K562 (cell line): ENCODE results near the gene C16orf89.
A peak's percentile ranks its signal among the peaks of the same experiment; 100 is the strongest.

ENCODE experiments used
- CBX3 ChIP-seq, 2 experiments: IDR thresholded peaks; 1 replicate in 1 of 2; 2 replicates in 1 of 2; pipeline ENCODE4 v1.6.1; 2012; ENCODE audit warnings: inconsistent platforms in 2 of 2, low read length in 2 of 2, borderline replicate concordance in 1 of 2, control low read depth in 1 of 2
- CHD4 ChIP-seq: fragments of 200-600 bp; sonication (generic); IDR thresholded peaks from 3 replicates; pipeline ENCODE4 v1.6.1; 2012; ENCODE audit warnings: low read depth, mild to moderate bottlenecking, mixed read lengths, low read length, inconsistent platforms; ENCODE audit not compliant: insufficient read depth, insufficient replicate concordance, poor library complexity, severe bottlenecking
- CSDE1 ChIP-seq, 2 experiments: fragments of 450-650 bp; IDR thresholded peaks; 2 replicates each; pipeline ENCODE4 v1.6.1; 2016; ENCODE audit warnings: mild to moderate bottlenecking in 1 of 2
- CTCF ChIP-seq, 3 experiments: IDR thresholded peaks in 2 of 3; conservative IDR thresholded peaks in 1 of 3; 2 replicates each; pipeline ENCODE4 v1.5.1; 2011 to 2012; ENCODE audit warnings: low read length in 3 of 3, mild to moderate bottlenecking in 3 of 3, control low read depth in 2 of 3, improper control_type of control experiment in 1 of 3, inconsistent platforms in 1 of 3, low read depth in 1 of 3, mixed read lengths in 1 of 3, moderate library complexity in 1 of 3; ENCODE audit not compliant: insufficient read depth in 2 of 3
- EGR1 ChIP-seq: fragments of 450-650 bp; conservative IDR thresholded peaks from 2 replicates; pipeline ENCODE4 v1.6.1; 2017; ENCODE audit warnings: mild to moderate bottlenecking
- JUNB ChIP-seq: fragments of 450-650 bp; formaldehyde crosslinking; conservative IDR thresholded peaks from 2 replicates; pipeline ENCODE4 v1.4.0; 2020; ENCODE audit warnings: mild to moderate bottlenecking
- POLR2A ChIP-seq: fragments of 450-650 bp; conservative IDR thresholded peaks from 2 replicates; pipeline ENCODE4 v1.6.1; 2016
- PTBP1 ChIP-seq: fragments of 200-400 bp; formaldehyde crosslinking; IDR thresholded peaks from 2 replicates; pipeline ENCODE4 v1.6.1; 2017; ENCODE audit warnings: low read depth, low read length
- RAD21 ChIP-seq, 2 experiments: fragments of 250-450 bp in 1 of 2; fragments of 450-650 bp in 1 of 2; sonication (Bioruptor Pico) in 1 of 2; formaldehyde crosslinking in 1 of 2; IDR thresholded peaks in 1 of 2; conservative IDR thresholded peaks in 1 of 2; 2 replicates each; pipeline versions ENCODE4 v1.4.0 to v1.8.0; 2020 to 2022; ENCODE audit warnings: mild to moderate bottlenecking in 2 of 2, moderate library complexity in 1 of 2
- RNF219 ChIP-seq: fragments of 250-450 bp; sonication (Bioruptor Pico); IDR thresholded peaks from 2 replicates; pipeline ENCODE4 v1.5.0; 2022; ENCODE audit warnings: mild to moderate bottlenecking
- SMAD1 ChIP-seq: fragments of 150-350 bp; IDR thresholded peaks from 2 replicates; pipeline ENCODE4 v1.6.1; 2014; ENCODE audit warnings: low read length, low read depth; ENCODE audit not compliant: partially characterized antibody
- ZNF121 ChIP-seq: sonication (generic); formaldehyde crosslinking; conservative IDR thresholded peaks from 2 replicates; pipeline ENCODE4 v1.8.0; 2022; ENCODE audit warnings: missing genetic modification reagents
- ZNF76 ChIP-seq: fragments of 250-450 bp; sonication (Bioruptor Pico); IDR thresholded peaks from 2 replicates; pipeline ENCODE4 v1.4.0; 2020; ENCODE audit warnings: mild to moderate bottlenecking, moderate library complexity, borderline replicate concordance
- TF ChIP-seq, protein P1 (sequence below), 2 experiments: IDR thresholded peaks; 2 replicates each; pipeline ENCODE4 v1.6.1; 2012; ENCODE audit warnings: improper control_type of control experiment in 2 of 2, low read depth in 2 of 2, low read length in 2 of 2, borderline replicate concordance in 1 of 2

- TF ChIP-seq RAD21 (CRISPR knock-in tag; conservative IDR thresholded peaks at IDR 0.05 in 1 of 2, IDR thresholded peaks at IDR 0.05 in 1 of 2) (peak in 1 of 2 experiments; percentile 37; a peak in 1 of 4 replicates), ZNF76 (CRISPR knock-in tag) (no peak), ZNF121 (CRISPR knock-in tag) (no peak), CHD4 (no peak), EGR1 (no peak), PTBP1 (no peak), CTCF (IDR thresholded peaks at IDR 0.05 in 2 of 3, conservative IDR thresholded peaks at IDR 0.05 in 1 of 3; ENCODE audit: insufficient read depth in 2 of 3, low read depth in 1 of 3, low read length in 3 of 3) (peak; percentile 58 to 66 (median 58)), SMAD1 (no peak), CBX3 (IDR thresholded peaks at IDR 0.05; ENCODE audit: borderline replicate concordance in 1 of 2, low read length in 2 of 2) (no peak), JUNB (CRISPR knock-in tag) (no peak), POLR2A (no peak), RNF219 (CRISPR knock-in tag) (no peak), CSDE1 (IDR thresholded peaks at IDR 0.05) (no peak)
- TF ChIP-seq, protein P1, sequence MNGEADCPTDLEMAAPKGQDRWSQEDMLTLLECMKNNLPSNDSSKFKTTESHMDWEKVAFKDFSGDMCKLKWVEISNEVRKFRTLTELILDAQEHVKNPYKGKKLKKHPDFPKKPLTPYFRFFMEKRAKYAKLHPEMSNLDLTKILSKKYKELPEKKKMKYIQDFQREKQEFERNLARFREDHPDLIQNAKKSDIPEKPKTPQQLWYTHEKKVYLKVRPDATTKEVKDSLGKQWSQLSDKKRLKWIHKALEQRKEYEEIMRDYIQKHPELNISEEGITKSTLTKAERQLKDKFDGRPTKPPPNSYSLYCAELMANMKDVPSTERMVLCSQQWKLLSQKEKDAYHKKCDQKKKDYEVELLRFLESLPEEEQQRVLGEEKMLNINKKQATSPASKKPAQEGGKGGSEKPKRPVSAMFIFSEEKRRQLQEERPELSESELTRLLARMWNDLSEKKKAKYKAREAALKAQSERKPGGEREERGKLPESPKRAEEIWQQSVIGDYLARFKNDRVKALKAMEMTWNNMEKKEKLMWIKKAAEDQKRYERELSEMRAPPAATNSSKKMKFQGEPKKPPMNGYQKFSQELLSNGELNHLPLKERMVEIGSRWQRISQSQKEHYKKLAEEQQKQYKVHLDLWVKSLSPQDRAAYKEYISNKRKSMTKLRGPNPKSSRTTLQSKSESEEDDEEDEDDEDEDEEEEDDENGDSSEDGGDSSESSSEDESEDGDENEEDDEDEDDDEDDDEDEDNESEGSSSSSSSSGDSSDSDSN (IDR thresholded peaks at IDR 0.05; ENCODE audit: borderline replicate concordance in 1 of 2, low read depth in 2 of 2, low read length in 2 of 2) = no peak
Observed at GRCh38 chr16:5025171-5025632, 40.6 kb downstream of the C16orf89 start.
